GM19025 (cell line): ENCODE measurements around the gene MGLL.

Experiments
- ATAC-seq: cut with Tn5 transposase; IDR thresholded peaks from one replicate; pipeline ENCODE4 v1.9.1; 2021; ENCODE audit warnings: mild to moderate bottlenecking, low read depth, moderate library complexity; ENCODE audit not compliant: unreplicated experiment

Gene MGLL

GRCh38 chr3:127646501-127647046 lies 175.7 kb downstream of the MGLL start:
- no peak for ATAC-seq

- no peak for ATAC-seq
Measured at GRCh38 chr3:127645371-127646015, 176.8 kb downstream of the MGLL start.

DNA sequence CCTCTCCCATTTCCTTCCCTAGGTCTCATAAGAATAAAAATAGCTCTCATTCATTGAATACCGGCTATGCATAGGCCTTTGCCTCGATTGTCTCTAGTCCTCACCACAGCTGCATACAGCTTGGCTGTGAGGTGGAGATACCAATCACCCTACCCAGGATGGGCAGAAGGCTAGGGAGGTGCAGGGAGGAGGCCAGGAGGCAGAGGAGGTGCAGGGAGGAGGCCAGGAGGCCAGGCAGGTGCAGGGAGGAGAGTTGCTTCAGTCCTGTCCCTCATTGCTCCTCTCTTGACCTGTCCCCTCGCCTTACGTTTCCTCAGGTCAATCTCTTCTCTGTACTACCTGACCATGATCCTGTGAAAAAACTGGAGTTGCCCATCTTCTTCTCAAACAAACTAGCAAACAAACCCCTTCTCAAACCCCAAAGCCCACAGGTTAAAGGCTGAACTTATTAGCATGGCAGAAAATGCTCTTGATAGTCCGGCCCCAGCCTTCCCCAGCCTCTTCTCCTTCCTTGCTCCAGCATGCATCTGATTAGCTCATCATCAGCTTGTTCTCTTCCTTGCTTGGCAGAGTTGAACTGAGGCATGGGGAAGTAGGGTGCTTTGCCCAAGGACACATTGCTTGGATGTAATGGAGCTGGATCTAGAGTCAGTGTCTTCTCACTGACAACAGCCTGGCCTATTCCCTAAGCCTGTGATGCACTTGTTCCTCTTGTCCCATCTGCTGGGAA lies 177.5 kb downstream of the MGLL start:
- no peak for ATAC-seq

- ATAC-seq = no peak
Measured at GRCh38 chr3:127640042-127640355, 182.3 kb downstream of the MGLL start.

DNA sequence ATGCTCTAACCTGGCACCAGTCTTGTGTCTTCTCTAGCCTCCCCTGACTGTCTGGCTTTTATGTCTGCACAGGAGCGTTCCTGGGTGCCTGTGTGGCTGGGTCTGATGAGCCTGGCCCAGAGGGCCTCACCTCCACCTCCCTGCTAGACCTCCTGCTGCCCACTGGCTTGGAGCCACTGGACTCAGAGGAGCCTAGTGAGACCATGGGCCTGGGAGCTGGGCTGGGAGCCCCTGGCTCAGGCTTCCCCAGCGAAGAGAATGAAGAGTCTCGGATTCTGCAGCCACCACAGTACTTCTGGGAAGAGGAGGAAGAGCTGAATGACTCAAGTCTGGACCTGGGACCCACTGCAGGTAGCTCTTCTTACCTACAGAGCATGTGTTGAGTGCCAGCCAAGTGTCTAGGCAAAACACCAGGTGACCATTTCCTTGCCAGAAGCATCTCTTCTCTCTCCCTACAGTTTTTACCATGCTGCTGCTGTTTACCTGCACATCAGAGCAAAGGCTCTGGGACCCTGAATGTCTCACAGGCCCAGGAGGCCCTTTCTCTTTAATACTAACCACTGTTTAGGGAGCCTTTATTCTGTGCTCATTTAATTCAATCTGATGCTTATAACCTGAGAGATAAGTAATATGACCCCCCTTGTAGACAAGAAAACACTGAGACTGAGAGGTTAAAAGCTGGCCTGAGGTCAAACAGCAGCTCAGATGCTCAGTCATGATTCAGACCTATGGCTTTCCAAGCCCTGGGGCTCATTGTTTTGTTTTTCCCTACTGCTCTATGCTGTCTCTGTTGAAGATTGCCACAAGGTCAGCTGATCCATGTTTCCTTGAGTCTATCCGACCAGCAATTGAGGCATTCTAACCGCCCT lies 182.9 kb downstream of the MGLL start:
- no peak for ATAC-seq
